ENCODE data around the gene GPX1.

GRCh38 chr3:49401766-49402165, 43.6 kb upstream of the GPX1 start:
- TF ChIP-seq, protein P1, sequence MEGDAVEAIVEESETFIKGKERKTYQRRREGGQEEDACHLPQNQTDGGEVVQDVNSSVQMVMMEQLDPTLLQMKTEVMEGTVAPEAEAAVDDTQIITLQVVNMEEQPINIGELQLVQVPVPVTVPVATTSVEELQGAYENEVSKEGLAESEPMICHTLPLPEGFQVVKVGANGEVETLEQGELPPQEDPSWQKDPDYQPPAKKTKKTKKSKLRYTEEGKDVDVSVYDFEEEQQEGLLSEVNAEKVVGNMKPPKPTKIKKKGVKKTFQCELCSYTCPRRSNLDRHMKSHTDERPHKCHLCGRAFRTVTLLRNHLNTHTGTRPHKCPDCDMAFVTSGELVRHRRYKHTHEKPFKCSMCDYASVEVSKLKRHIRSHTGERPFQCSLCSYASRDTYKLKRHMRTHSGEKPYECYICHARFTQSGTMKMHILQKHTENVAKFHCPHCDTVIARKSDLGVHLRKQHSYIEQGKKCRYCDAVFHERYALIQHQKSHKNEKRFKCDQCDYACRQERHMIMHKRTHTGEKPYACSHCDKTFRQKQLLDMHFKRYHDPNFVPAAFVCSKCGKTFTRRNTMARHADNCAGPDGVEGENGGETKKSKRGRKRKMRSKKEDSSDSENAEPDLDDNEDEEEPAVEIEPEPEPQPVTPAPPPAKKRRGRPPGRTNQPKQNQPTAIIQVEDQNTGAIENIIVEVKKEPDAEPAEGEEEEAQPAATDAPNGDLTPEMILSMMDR (IDR thresholded peaks at IDR 0.05; ENCODE audit: poor library complexity): no peak
- TF ChIP-seq EZH2phosphoT487 (IDR thresholded peaks at IDR 0.05; ENCODE audit: low read depth, severe bottlenecking, unreplicated experiment) (no peak), EZH2 (IDR thresholded peaks at IDR 0.05; ENCODE audit: borderline replicate concordance) (no peak)

All from hepatocyte (in vitro differentiated cells).